HEK293 (cell line): ENCODE results near the gene GMDS.

Experiments
- CTCF ChIA-PET: fragments of 350-600 bp; formaldehyde crosslinking; extraction: SDS; loops from one replicate; lab custom pipeline; 2021; ENCODE audit warnings: antibody characterized with exemption; lab: Yijun Ruan, JAX
- POLR2A ChIA-PET: fragments of 300-600 bp; formaldehyde crosslinking; extraction: SDS; loops from one replicate; lab custom pipeline; 2020; ENCODE audit warnings: antibody characterized with exemption, inconsistent platforms; lab: Yijun Ruan, JAX
- H3K27ac ChIP-seq: fragments of 200-500 bp; sonication (Bioruptor generic); 2 replicates; pipeline ENCODE4 v1.5.1; 2014; ENCODE audit warnings: low read depth, low read length, control low read depth, inconsistent platforms; ENCODE audit errors: extremely low read depth
- H3K36me3 ChIP-seq, 2 experiments: fragments of 200-500 bp in 1 of 2; sonication (Bioruptor generic) in 1 of 2; 1 replicate in 1 of 2; 2 replicates in 1 of 2; pipeline ENCODE4 v1.5.1; 2014 to 2017; ENCODE audit warnings: inconsistent platforms in 2 of 2, low read length in 2 of 2; ENCODE audit not compliant: control insufficient read depth in 2 of 2, insufficient read depth in 1 of 2
- H3K4me1 ChIP-seq: fragments of 200-500 bp; sonication (Bioruptor generic); 2 replicates; pipeline ENCODE4 v1.5.1; 2014; ENCODE audit warnings: mild to moderate bottlenecking, low read length, inconsistent platforms; ENCODE audit not compliant: control insufficient read depth, insufficient read depth
- H3K4me3 ChIP-seq: 2 replicates; pipeline ENCODE4 v1.5.1; 2011; ENCODE audit warnings: low read depth, mild to moderate bottlenecking, control low read depth, low read length, moderate library complexity
- H3K9me3 ChIP-seq: fragments of 200-500 bp; sonication (Bioruptor generic); 2 replicates; pipeline ENCODE4 v1.5.1; 2014; ENCODE audit warnings: low read depth, low read length, inconsistent platforms; ENCODE audit not compliant: control insufficient read depth, insufficient read depth
- GLIS2 ChIP-seq: fragments of 450-650 bp; formaldehyde crosslinking; IDR thresholded peaks from 2 replicates; pipeline ENCODE4 v1.5.1; 2016; ENCODE audit warnings: missing biosample characterization, missing genetic modification characterization
- MEIS1 ChIP-seq: sonication (generic); formaldehyde crosslinking; IDR thresholded peaks from 2 replicates; pipeline ENCODE4 v1.8.1; 2022; ENCODE audit warnings: missing genetic modification reagents, mild to moderate bottlenecking, borderline replicate concordance
- PRDM1 ChIP-seq: fragments of 450-650 bp; formaldehyde crosslinking; IDR thresholded peaks from 2 replicates; pipeline ENCODE4; 2016; ENCODE audit warnings: missing biosample characterization, missing genetic modification characterization
- RBAK ChIP-seq: fragments of 450-650 bp; formaldehyde crosslinking; IDR thresholded peaks from 2 replicates; pipeline ENCODE4 v1.5.1; 2016; ENCODE audit warnings: missing biosample characterization, missing genetic modification characterization
- REPIN1 ChIP-seq: fragments of 450-650 bp; formaldehyde crosslinking; IDR thresholded peaks from 2 replicates; pipeline ENCODE4 v1.5.1; 2017; ENCODE audit warnings: missing biosample characterization, missing genetic modification characterization, low read depth
- SCRT1 ChIP-seq: fragments of 450-650 bp; formaldehyde crosslinking; IDR thresholded peaks from 2 replicates; pipeline ENCODE4 v1.5.1; 2016; ENCODE audit warnings: missing biosample characterization, missing genetic modification characterization, borderline replicate concordance
- ZBTB48 ChIP-seq: fragments of 450-650 bp; formaldehyde crosslinking; IDR thresholded peaks from 2 replicates; pipeline ENCODE4 v1.5.1; 2016; ENCODE audit warnings: missing biosample characterization, missing genetic modification characterization
- ZFHX2 ChIP-seq: fragments of 450-650 bp; formaldehyde crosslinking; conservative IDR thresholded peaks from 2 replicates; pipeline ENCODE4 v1.5.1; 2016; ENCODE audit warnings: missing biosample characterization, missing genetic modification characterization
- ZNF132 ChIP-seq: fragments of 450-650 bp; formaldehyde crosslinking; IDR thresholded peaks from 2 replicates; pipeline ENCODE4 v1.5.1; 2017; ENCODE audit warnings: missing biosample characterization, missing genetic modification characterization, borderline replicate concordance
- ZNF133 ChIP-seq: fragments of 450-650 bp; formaldehyde crosslinking; IDR thresholded peaks from 2 replicates; pipeline ENCODE4 v1.5.1; 2016; ENCODE audit warnings: missing biosample characterization, missing genetic modification characterization
- ZNF155 ChIP-seq: fragments of 450-650 bp; formaldehyde crosslinking; IDR thresholded peaks from 2 replicates; pipeline ENCODE4 v1.5.1; 2016; ENCODE audit warnings: missing biosample characterization, missing genetic modification characterization
- ZNF174 ChIP-seq: fragments of 450-650 bp; formaldehyde crosslinking; IDR thresholded peaks from 2 replicates; pipeline ENCODE4 v1.5.0; 2017; ENCODE audit warnings: missing biosample characterization, mild to moderate bottlenecking, missing genetic modification characterization
- ZNF202 ChIP-seq: fragments of 450-650 bp; formaldehyde crosslinking; IDR thresholded peaks from 2 replicates; pipeline ENCODE4 v1.5.1; 2016; ENCODE audit warnings: missing biosample characterization, missing genetic modification characterization, borderline replicate concordance
- ZNF221 ChIP-seq: fragments of 450-650 bp; formaldehyde crosslinking; IDR thresholded peaks from 2 replicates; pipeline ENCODE4 v1.5.1; 2017; ENCODE audit warnings: missing biosample characterization, missing genetic modification characterization, borderline replicate concordance
- ZNF341 ChIP-seq: fragments of 450-650 bp; formaldehyde crosslinking; IDR thresholded peaks from 2 replicates; pipeline ENCODE4; 2016; ENCODE audit warnings: low read depth, missing biosample characterization, missing genetic modification characterization
- ZNF510 ChIP-seq: fragments of 450-650 bp; formaldehyde crosslinking; IDR thresholded peaks from 2 replicates; pipeline ENCODE4 v1.5.1; 2018; ENCODE audit warnings: mild to moderate bottlenecking, missing genetic modification characterization, missing biosample characterization; ENCODE audit not compliant: insufficient replicate concordance
- ZNF521 ChIP-seq: fragments of 450-650 bp; formaldehyde crosslinking; IDR thresholded peaks from 2 replicates; pipeline ENCODE4 v1.5.1; 2017; ENCODE audit warnings: missing biosample characterization, mild to moderate bottlenecking, missing genetic modification characterization
- ZNF548 ChIP-seq: fragments of 450-650 bp; formaldehyde crosslinking; IDR thresholded peaks from 2 replicates; pipeline ENCODE4 v1.5.1; 2016; ENCODE audit warnings: missing biosample characterization, missing genetic modification characterization
- ZNF658 ChIP-seq: fragments of 450-650 bp; formaldehyde crosslinking; IDR thresholded peaks from 2 replicates; pipeline ENCODE4; 2016; ENCODE audit warnings: missing biosample characterization, missing genetic modification characterization
- ZNF768 ChIP-seq: fragments of 450-650 bp; formaldehyde crosslinking; IDR thresholded peaks from 2 replicates; pipeline ENCODE4 v1.5.1; 2018; ENCODE audit warnings: missing biosample characterization, mild to moderate bottlenecking, missing genetic modification characterization
- ZNF843 ChIP-seq: fragments of 450-650 bp; formaldehyde crosslinking; IDR thresholded peaks from 2 replicates; pipeline ENCODE4 v1.5.1; 2016; ENCODE audit warnings: missing biosample characterization, missing genetic modification characterization
- TF ChIP-seq, protein P1 (sequence below): fragments of 450-650 bp; formaldehyde crosslinking; IDR thresholded peaks from 2 replicates; pipeline ENCODE4 v1.5.1; 2017; ENCODE audit warnings: missing biosample characterization, missing genetic modification characterization
- TF ChIP-seq, protein P2 (sequence below): fragments of 450-650 bp; formaldehyde crosslinking; IDR thresholded peaks from 2 replicates; pipeline ENCODE4 v1.5.1; 2016; ENCODE audit warnings: missing biosample characterization, missing genetic modification characterization
- TF ChIP-seq, protein P3 (sequence below): fragments of 450-650 bp; formaldehyde crosslinking; IDR thresholded peaks from 2 replicates; pipeline ENCODE4 v1.5.1; 2017; ENCODE audit warnings: missing biosample characterization, mild to moderate bottlenecking, missing genetic modification characterization, moderate library complexity
- TF ChIP-seq, protein P4 (sequence below): fragments of 450-650 bp; formaldehyde crosslinking; IDR thresholded peaks from 2 replicates; pipeline ENCODE4 v1.5.1; 2017; ENCODE audit warnings: missing biosample characterization, missing genetic modification characterization
- TF ChIP-seq, protein P5 (sequence below): fragments of 450-650 bp; formaldehyde crosslinking; IDR thresholded peaks from 2 replicates; pipeline ENCODE4 v1.5.1; 2016; ENCODE audit warnings: missing biosample characterization, missing genetic modification characterization, borderline replicate concordance

The GMDS gene

DNA sequence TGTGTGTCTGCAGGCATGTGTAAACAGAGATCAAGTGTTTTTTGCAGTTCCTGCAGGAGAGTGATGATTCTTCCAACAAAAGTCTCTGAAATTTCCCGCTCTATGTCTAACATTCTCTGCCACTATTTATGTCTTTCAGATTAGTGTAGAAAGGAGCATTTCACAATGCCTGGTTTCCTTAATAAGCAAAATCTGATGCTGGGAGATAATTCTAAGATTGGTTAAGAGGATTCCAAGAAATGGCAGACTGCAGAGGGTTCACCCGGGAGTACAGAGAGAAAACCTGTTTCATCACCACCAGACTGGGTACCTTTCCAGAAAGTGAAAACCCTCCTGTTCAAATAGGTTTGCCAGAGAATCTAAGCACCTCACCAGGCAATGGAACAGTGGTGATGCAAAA lies 573.0 kb downstream of the GMDS start (continued):
- TF ChIP-seq REPIN1 (tag by site-specific recombination): no peak
- no peak for TF ChIP-seq GLIS2 (tag by site-specific recombination)
- no peak for TF ChIP-seq ZNF133
- TF ChIP-seq, protein P1, sequence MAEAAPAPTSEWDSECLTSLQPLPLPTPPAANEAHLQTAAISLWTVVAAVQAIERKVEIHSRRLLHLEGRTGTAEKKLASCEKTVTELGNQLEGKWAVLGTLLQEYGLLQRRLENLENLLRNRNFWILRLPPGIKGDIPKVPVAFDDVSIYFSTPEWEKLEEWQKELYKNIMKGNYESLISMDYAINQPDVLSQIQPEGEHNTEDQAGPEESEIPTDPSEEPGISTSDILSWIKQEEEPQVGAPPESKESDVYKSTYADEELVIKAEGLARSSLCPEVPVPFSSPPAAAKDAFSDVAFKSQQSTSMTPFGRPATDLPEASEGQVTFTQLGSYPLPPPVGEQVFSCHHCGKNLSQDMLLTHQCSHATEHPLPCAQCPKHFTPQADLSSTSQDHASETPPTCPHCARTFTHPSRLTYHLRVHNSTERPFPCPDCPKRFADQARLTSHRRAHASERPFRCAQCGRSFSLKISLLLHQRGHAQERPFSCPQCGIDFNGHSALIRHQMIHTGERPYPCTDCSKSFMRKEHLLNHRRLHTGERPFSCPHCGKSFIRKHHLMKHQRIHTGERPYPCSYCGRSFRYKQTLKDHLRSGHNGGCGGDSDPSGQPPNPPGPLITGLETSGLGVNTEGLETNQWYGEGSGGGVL (tag by site-specific recombination): no peak

DNA sequence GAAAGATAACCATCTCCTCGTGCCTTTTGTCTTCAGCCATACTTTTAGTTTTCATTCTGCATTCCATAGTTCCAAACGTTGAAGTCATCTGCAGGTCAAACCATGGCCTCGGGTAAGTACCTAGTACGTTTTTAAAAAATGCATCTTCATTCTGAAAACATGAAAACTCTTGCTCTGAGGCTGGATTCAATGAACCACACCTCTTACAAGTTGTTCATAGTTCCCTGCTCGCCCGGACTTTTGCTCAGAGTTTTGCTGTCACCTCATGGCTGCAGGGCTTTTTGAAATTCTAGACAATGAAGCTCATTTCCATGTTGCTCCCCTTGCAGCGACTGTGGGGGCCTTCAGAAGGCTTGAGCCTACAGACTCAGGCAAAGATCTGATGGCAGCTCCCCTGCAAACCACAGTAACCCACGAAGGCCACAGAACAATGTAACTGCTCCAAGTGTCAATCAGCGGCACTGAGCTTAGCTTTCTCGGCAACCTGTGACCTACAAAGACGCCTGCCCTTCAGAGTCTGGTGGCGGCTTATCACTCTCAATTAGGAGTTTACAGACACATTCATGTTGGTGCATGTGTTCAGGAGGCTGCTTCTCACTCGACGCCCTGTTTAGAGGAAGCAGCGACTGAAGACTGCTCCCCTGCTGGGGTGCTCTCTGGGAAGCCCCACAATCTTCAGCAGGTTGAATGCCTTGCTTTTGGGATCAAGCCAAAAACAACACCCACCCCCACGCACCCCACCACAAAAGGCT lies 574.5 kb downstream of the GMDS start:
- no peak overlapping the region for H3K4me3 ChIP-seq
- ChIA-PET POLR2A (interaction anchor here (0.7 to 0.9 kb wide), 2 partner anchors 9 to 46 kb away, joined by 3 read pairs; no protein-coding TSS in a partner anchor), CTCF (interaction anchor here (0.6 to 1.2 kb wide), 5 partner anchors 8 to 434 kb away, joined by 3 to 4 read pairs (median 3); no protein-coding TSS in a partner anchor)
- no peaks in the 10 kb centered on the region for H3K9me3 ChIP-seq
- peaks cover 26% of the 10 kb centered on the region for H3K4me1 ChIP-seq
- H3K27ac ChIP-seq: peak overlapping the region; percentile 51
- no peaks in the 10 kb centered on the region for H3K36me3 ChIP-seq
- TF ChIP-seq ZNF132 (tag by site-specific recombination) (no peak), ZNF843 (tag by site-specific recombination) (peak; percentile 38; the same call in 1 of the 2 replicates), ZNF521 (tag by site-specific recombination) (no peak), MEIS1 (CRISPR knock-in tag) (no peak), SCRT1 (peak; percentile 28; the same call in 1 of the 2 replicates), ZNF341 (tag by site-specific recombination) (peak; percentile 15; the same call in 1 of the 2 replicates), ZBTB48 (tag by site-specific recombination) (no peak), ZNF221 (tag by site-specific recombination) (no peak), ZNF202 (tag by site-specific recombination) (no peak), ZNF548 (no peak), ZNF768 (tag by site-specific recombination) (no peak), ZNF658 (tag by site-specific recombination) (no peak), ZNF155 (no peak), ZFHX2 (tag by site-specific recombination) (no peak), ZNF174 (tag by site-specific recombination) (no peak), RBAK (tag by site-specific recombination) (no peak), REPIN1 (tag by site-specific recombination) (no peak), ZNF510 (tag by site-specific recombination) (no peak), PRDM1 (tag by site-specific recombination) (no peak)
- TF ChIP-seq, protein P2, sequence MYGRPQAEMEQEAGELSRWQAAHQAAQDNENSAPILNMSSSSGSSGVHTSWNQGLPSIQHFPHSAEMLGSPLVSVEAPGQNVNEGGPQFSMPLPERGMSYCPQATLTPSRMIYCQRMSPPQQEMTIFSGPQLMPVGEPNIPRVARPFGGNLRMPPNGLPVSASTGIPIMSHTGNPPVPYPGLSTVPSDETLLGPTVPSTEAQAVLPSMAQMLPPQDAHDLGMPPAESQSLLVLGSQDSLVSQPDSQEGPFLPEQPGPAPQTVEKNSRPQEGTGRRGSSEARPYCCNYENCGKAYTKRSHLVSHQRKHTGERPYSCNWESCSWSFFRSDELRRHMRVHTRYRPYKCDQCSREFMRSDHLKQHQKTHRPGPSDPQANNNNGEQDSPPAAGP: no peak
- TF ChIP-seq, protein P3, sequence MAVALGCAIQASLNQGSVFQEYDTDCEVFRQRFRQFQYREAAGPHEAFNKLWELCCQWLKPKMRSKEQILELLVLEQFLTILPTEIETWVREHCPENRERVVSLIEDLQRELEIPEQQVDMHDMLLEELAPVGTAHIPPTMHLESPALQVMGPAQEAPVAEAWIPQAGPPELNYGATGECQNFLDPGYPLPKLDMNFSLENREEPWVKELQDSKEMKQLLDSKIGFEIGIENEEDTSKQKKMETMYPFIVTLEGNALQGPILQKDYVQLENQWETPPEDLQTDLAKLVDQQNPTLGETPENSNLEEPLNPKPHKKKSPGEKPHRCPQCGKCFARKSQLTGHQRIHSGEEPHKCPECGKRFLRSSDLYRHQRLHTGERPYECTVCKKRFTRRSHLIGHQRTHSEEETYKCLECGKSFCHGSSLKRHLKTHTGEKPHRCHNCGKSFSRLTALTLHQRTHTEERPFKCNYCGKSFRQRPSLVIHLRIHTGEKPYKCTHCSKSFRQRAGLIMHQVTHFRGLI: 0 out of 2 replicates have a peak, but pooled peaks have one; percentile 24
- TF ChIP-seq, protein P4, sequence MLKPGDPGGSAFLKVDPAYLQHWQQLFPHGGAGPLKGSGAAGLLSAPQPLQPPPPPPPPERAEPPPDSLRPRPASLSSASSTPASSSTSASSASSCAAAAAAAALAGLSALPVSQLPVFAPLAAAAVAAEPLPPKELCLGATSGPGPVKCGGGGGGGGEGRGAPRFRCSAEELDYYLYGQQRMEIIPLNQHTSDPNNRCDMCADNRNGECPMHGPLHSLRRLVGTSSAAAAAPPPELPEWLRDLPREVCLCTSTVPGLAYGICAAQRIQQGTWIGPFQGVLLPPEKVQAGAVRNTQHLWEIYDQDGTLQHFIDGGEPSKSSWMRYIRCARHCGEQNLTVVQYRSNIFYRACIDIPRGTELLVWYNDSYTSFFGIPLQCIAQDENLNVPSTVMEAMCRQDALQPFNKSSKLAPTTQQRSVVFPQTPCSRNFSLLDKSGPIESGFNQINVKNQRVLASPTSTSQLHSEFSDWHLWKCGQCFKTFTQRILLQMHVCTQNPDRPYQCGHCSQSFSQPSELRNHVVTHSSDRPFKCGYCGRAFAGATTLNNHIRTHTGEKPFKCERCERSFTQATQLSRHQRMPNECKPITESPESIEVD (tag by site-specific recombination): no peak
- TF ChIP-seq, protein P5, sequence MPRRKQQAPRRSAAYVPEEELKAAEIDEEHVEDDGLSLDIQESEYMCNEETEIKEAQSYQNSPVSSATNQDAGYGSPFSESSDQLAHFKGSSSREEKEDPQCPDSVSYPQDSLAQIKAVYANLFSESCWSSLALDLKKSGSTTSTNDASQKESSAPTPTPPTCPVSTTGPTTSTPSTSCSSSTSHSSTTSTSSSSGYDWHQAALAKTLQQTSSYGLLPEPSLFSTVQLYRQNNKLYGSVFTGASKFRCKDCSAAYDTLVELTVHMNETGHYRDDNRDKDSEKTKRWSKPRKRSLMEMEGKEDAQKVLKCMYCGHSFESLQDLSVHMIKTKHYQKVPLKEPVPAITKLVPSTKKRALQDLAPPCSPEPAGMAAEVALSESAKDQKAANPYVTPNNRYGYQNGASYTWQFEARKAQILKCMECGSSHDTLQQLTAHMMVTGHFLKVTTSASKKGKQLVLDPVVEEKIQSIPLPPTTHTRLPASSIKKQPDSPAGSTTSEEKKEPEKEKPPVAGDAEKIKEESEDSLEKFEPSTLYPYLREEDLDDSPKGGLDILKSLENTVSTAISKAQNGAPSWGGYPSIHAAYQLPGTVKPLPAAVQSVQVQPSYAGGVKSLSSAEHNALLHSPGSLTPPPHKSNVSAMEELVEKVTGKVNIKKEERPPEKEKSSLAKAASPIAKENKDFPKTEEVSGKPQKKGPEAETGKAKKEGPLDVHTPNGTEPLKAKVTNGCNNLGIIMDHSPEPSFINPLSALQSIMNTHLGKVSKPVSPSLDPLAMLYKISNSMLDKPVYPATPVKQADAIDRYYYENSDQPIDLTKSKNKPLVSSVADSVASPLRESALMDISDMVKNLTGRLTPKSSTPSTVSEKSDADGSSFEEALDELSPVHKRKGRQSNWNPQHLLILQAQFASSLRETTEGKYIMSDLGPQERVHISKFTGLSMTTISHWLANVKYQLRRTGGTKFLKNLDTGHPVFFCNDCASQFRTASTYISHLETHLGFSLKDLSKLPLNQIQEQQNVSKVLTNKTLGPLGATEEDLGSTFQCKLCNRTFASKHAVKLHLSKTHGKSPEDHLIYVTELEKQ: no peak
